ENCODE data around the gene ASB10. TPM values are rescaled to one million over a fixed set of nuclear protein-coding genes. Genes with fewer than 3 reads are reported as not detected.

ASB10 gene
- total RNA-seq, 1 experiment from 2014 or later = not detected

DNA sequence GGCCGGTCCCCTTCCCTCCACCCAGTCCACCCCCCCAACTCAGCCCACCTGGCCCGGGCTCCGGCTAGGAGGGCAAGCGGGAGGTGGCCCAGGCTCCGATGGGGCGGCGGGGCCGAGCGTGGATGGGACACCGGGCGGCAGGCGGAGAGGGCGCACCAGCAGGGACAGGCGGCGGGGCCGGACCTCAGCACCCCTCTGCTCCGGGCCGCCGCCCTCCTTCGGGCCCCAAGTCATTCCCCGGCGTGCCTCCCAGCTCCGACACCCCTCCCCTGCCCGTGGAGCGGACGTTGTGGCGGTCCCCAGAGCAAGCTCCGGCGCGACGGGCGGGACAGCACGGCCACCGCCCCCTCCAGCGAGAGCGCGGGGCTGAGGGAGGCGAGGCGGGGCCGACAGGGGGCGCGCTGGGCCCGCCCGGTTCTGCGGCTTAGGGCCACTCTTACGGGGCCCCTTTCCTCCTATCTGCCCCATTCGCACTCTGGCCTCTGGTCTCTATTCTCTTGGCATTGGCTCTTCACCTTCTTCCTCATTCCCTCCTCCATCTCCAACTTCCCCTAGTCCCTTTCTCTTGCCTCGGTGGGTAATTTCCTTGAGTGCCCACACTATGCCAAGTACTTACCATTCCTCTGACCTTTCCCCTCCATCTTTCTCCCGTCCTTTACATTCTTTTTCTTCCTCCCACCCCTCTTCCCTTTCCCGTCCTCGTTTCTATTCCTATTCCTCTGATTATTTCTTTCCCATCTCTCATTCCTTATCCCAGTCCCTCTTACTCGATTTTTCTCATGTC lies 18.9 kb downstream of the ASB10 start (continued):
- TF ChIP-seq ZNF396 (CRISPR knock-in tag; IDR thresholded peaks at IDR 0.05; ENCODE audit: borderline replicate concordance) = no peak
- TF ChIP-seq FOXP1 (CRISPR knock-in tag; IDR thresholded peaks at IDR 0.05; ENCODE audit: borderline replicate concordance) = peak; percentile 65; the same call in 1 of the 2 replicates
- TF ChIP-seq, protein P1, sequence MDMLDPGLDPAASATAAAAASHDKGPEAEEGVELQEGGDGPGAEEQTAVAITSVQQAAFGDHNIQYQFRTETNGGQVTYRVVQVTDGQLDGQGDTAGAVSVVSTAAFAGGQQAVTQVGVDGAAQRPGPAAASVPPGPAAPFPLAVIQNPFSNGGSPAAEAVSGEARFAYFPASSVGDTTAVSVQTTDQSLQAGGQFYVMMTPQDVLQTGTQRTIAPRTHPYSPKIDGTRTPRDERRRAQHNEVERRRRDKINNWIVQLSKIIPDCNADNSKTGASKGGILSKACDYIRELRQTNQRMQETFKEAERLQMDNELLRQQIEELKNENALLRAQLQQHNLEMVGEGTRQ (CRISPR knock-in tag; IDR thresholded peaks at IDR 0.05) = no peak
- TF ChIP-seq, protein P2, sequence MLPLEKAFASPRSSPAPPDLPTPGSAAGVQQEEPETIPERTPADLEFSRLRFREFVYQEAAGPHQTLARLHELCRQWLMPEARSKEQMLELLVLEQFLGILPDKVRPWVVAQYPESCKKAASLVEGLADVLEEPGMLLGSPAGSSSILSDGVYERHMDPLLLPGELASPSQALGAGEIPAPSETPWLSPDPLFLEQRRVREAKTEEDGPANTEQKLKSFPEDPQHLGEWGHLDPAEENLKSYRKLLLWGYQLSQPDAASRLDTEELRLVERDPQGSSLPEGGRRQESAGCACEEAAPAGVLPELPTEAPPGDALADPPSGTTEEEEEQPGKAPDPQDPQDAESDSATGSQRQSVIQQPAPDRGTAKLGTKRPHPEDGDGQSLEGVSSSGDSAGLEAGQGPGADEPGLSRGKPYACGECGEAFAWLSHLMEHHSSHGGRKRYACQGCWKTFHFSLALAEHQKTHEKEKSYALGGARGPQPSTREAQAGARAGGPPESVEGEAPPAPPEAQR (CRISPR knock-in tag; IDR thresholded peaks at IDR 0.05) = no peak
- no peak for TF ChIP-seq FOXJ3 (CRISPR knock-in tag; IDR thresholded peaks at IDR 0.05; ENCODE audit: borderline replicate concordance)
- TF ChIP-seq NR3C1 (CRISPR knock-in tag; conservative IDR thresholded peaks at IDR 0.05; ENCODE audit: low read depth) = no peak
- TF ChIP-seq, protein P3, sequence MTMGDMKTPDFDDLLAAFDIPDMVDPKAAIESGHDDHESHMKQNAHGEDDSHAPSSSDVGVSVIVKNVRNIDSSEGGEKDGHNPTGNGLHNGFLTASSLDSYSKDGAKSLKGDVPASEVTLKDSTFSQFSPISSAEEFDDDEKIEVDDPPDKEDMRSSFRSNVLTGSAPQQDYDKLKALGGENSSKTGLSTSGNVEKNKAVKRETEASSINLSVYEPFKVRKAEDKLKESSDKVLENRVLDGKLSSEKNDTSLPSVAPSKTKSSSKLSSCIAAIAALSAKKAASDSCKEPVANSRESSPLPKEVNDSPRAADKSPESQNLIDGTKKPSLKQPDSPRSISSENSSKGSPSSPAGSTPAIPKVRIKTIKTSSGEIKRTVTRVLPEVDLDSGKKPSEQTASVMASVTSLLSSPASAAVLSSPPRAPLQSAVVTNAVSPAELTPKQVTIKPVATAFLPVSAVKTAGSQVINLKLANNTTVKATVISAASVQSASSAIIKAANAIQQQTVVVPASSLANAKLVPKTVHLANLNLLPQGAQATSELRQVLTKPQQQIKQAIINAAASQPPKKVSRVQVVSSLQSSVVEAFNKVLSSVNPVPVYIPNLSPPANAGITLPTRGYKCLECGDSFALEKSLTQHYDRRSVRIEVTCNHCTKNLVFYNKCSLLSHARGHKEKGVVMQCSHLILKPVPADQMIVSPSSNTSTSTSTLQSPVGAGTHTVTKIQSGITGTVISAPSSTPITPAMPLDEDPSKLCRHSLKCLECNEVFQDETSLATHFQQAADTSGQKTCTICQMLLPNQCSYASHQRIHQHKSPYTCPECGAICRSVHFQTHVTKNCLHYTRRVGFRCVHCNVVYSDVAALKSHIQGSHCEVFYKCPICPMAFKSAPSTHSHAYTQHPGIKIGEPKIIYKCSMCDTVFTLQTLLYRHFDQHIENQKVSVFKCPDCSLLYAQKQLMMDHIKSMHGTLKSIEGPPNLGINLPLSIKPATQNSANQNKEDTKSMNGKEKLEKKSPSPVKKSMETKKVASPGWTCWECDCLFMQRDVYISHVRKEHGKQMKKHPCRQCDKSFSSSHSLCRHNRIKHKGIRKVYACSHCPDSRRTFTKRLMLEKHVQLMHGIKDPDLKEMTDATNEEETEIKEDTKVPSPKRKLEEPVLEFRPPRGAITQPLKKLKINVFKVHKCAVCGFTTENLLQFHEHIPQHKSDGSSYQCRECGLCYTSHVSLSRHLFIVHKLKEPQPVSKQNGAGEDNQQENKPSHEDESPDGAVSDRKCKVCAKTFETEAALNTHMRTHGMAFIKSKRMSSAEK (CRISPR knock-in tag; IDR thresholded peaks at IDR 0.05; ENCODE audit: borderline replicate concordance) = no peak
- no peak for TF ChIP-seq OVOL2 (CRISPR knock-in tag; IDR thresholded peaks at IDR 0.05; ENCODE audit: borderline replicate concordance)
- TF ChIP-seq KAT7 (CRISPR knock-in tag; IDR thresholded peaks at IDR 0.05; ENCODE audit: borderline replicate concordance) = no peak
- TF ChIP-seq ATF1 (CRISPR knock-in tag; IDR thresholded peaks at IDR 0.05) = no peak
- TF ChIP-seq ZNF232 (CRISPR knock-in tag; IDR thresholded peaks at IDR 0.05) = no peak
- TF ChIP-seq, protein P4, sequence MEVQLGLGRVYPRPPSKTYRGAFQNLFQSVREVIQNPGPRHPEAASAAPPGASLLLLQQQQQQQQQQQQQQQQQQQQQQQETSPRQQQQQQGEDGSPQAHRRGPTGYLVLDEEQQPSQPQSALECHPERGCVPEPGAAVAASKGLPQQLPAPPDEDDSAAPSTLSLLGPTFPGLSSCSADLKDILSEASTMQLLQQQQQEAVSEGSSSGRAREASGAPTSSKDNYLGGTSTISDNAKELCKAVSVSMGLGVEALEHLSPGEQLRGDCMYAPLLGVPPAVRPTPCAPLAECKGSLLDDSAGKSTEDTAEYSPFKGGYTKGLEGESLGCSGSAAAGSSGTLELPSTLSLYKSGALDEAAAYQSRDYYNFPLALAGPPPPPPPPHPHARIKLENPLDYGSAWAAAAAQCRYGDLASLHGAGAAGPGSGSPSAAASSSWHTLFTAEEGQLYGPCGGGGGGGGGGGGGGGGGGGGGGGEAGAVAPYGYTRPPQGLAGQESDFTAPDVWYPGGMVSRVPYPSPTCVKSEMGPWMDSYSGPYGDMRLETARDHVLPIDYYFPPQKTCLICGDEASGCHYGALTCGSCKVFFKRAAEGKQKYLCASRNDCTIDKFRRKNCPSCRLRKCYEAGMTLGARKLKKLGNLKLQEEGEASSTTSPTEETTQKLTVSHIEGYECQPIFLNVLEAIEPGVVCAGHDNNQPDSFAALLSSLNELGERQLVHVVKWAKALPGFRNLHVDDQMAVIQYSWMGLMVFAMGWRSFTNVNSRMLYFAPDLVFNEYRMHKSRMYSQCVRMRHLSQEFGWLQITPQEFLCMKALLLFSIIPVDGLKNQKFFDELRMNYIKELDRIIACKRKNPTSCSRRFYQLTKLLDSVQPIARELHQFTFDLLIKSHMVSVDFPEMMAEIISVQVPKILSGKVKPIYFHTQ (CRISPR knock-in tag; IDR thresholded peaks at IDR 0.05) = no peak
- TF ChIP-seq ETV6 (CRISPR knock-in tag; IDR thresholded peaks at IDR 0.05) = no peak
- TF ChIP-seq TP53 (CRISPR knock-in tag; IDR thresholded peaks at IDR 0.05) = no peak
- TF ChIP-seq, protein P5, sequence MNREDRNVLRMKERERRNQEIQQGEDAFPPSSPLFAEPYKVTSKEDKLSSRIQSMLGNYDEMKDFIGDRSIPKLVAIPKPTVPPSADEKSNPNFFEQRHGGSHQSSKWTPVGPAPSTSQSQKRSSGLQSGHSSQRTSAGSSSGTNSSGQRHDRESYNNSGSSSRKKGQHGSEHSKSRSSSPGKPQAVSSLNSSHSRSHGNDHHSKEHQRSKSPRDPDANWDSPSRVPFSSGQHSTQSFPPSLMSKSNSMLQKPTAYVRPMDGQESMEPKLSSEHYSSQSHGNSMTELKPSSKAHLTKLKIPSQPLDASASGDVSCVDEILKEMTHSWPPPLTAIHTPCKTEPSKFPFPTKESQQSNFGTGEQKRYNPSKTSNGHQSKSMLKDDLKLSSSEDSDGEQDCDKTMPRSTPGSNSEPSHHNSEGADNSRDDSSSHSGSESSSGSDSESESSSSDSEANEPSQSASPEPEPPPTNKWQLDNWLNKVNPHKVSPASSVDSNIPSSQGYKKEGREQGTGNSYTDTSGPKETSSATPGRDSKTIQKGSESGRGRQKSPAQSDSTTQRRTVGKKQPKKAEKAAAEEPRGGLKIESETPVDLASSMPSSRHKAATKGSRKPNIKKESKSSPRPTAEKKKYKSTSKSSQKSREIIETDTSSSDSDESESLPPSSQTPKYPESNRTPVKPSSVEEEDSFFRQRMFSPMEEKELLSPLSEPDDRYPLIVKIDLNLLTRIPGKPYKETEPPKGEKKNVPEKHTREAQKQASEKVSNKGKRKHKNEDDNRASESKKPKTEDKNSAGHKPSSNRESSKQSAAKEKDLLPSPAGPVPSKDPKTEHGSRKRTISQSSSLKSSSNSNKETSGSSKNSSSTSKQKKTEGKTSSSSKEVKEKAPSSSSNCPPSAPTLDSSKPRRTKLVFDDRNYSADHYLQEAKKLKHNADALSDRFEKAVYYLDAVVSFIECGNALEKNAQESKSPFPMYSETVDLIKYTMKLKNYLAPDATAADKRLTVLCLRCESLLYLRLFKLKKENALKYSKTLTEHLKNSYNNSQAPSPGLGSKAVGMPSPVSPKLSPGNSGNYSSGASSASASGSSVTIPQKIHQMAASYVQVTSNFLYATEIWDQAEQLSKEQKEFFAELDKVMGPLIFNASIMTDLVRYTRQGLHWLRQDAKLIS (CRISPR knock-in tag; IDR thresholded peaks at IDR 0.05; ENCODE audit: borderline replicate concordance) = no peak
- no peak for TF ChIP-seq SMAD3 (CRISPR knock-in tag; IDR thresholded peaks at IDR 0.05; ENCODE audit: borderline replicate concordance)
- TF ChIP-seq, protein P6, sequence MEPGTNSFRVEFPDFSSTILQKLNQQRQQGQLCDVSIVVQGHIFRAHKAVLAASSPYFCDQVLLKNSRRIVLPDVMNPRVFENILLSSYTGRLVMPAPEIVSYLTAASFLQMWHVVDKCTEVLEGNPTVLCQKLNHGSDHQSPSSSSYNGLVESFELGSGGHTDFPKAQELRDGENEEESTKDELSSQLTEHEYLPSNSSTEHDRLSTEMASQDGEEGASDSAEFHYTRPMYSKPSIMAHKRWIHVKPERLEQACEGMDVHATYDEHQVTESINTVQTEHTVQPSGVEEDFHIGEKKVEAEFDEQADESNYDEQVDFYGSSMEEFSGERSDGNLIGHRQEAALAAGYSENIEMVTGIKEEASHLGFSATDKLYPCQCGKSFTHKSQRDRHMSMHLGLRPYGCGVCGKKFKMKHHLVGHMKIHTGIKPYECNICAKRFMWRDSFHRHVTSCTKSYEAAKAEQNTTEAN (CRISPR knock-in tag; IDR thresholded peaks at IDR 0.05) = no peak
- TF ChIP-seq RELA (CRISPR knock-in tag; IDR thresholded peaks at IDR 0.05; ENCODE audit: borderline replicate concordance) = no peak
- TF ChIP-seq, protein P7, sequence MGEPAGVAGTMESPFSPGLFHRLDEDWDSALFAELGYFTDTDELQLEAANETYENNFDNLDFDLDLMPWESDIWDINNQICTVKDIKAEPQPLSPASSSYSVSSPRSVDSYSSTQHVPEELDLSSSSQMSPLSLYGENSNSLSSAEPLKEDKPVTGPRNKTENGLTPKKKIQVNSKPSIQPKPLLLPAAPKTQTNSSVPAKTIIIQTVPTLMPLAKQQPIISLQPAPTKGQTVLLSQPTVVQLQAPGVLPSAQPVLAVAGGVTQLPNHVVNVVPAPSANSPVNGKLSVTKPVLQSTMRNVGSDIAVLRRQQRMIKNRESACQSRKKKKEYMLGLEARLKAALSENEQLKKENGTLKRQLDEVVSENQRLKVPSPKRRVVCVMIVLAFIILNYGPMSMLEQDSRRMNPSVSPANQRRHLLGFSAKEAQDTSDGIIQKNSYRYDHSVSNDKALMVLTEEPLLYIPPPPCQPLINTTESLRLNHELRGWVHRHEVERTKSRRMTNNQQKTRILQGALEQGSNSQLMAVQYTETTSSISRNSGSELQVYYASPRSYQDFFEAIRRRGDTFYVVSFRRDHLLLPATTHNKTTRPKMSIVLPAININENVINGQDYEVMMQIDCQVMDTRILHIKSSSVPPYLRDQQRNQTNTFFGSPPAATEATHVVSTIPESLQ (CRISPR knock-in tag; IDR thresholded peaks at IDR 0.05) = no peak
